ENCODE measurements around the gene MAST2.

DNA sequence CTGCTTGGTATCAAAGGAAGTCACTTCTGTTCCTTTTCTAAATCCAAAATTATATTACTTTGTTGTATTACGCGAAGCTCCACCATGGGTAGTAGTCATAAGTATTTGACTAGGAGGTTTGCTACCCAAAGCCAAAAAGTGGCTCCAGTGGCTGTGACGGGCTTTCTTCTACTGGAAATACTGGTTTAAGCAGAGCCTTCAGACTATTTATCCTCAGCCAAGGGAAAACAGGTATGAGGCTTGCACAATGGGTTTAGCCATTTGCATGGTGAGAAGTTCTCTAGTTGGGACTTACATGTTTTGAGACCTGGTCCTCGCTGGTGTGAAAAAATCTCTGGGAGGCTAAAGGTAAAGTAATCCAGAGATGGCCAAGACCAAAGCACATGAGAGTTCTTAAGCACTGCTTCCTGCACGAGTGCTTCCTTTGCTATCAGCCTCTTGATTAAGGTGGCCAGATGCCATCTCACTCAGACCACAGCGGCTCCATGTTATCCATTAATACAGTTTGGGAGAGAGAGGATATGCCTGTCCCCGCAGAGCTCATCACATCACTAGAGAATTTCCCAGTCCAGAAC is 207.8 kb downstream of the MAST2 start:
- TF ChIP-seq, protein P1, sequence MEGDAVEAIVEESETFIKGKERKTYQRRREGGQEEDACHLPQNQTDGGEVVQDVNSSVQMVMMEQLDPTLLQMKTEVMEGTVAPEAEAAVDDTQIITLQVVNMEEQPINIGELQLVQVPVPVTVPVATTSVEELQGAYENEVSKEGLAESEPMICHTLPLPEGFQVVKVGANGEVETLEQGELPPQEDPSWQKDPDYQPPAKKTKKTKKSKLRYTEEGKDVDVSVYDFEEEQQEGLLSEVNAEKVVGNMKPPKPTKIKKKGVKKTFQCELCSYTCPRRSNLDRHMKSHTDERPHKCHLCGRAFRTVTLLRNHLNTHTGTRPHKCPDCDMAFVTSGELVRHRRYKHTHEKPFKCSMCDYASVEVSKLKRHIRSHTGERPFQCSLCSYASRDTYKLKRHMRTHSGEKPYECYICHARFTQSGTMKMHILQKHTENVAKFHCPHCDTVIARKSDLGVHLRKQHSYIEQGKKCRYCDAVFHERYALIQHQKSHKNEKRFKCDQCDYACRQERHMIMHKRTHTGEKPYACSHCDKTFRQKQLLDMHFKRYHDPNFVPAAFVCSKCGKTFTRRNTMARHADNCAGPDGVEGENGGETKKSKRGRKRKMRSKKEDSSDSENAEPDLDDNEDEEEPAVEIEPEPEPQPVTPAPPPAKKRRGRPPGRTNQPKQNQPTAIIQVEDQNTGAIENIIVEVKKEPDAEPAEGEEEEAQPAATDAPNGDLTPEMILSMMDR (IDR thresholded peaks at IDR 0.05): no peak
- TF ChIP-seq POLR2AphosphoS5 (IDR thresholded peaks at IDR 0.05) (no peak), EP300 (IDR thresholded peaks at IDR 0.05) (no peak)

All from upper lobe of left lung (tissue), 4 donors.